Stimulated activated CD8-positive, alpha-beta memory T cell treated with anti-CD3 and anti-CD28 coated beads, Interleukin-4, amount 100 ng/mL, for 24 hours (primary cell): ENCODE measurements around the gene OR2A12.
"Not testable (repeated sequence)": the region's sequence is repeated elsewhere in the genome, so short reads cannot be mapped to it uniquely, and the experiment has no call there.

Experiments
- DNase-seq: peaks from one replicate; pipeline ENCODE4 v3.0.0-alpha.2; 2020; ENCODE audit warnings: low read depth

The OR2A12 gene

GRCh38 chr7:144085978-144086377 lies at the start of gene OR2A12:
TSS of gene OR2A12 (plus strand) at chr7:144086278. CDS start at chr7:144095108, 8,830 bp downstream.
- no peak for DNase-seq

- no peak for DNase-seq
These were observed 49.7 kb upstream of the OR2A12 start for GRCh38 chr7:144036302-144036885.

GRCh38 chr7:144037414-144038035 lies 48.6 kb upstream of the OR2A12 start:
- DNase-seq: no peak

GRCh38 chr7:144038887-144039286 lies 47.2 kb upstream of the OR2A12 start:
- DNase-seq: no peak

GRCh38 chr7:144048648-144049047 lies 37.4 kb upstream of the OR2A12 start, which contains the start of gene OR2A5:
TSS of gene OR2A5 (plus strand) at chr7:144048948. CDS start at chr7:144050402, 1,454 bp downstream.
- no peak for DNase-seq

- DNase-seq: no peak
These were observed 36.6 kb upstream of the OR2A12 start for GRCh38 chr7:144049491-144049890.

GRCh38 chr7:144050093-144050492 lies 36.0 kb upstream of the OR2A12 start:
- DNase-seq: no peak

- not testable (repeated sequence) for DNase-seq
These were observed 35.2 kb upstream of the OR2A12 start for GRCh38 chr7:144050884-144051283.

GRCh38 chr7:144057954-144058353 lies 28.1 kb upstream of the OR2A12 start:
- DNase-seq: no peak

- no peak for DNase-seq
These were observed 22.4 kb upstream of the OR2A12 start for GRCh38 chr7:144063710-144064109.

GRCh38 chr7:144069511-144069910 lies 16.6 kb upstream of the OR2A12 start, which contains the start of gene OR2A25:
TSS of gene OR2A25 (plus strand) at chr7:144069811. CDS start at chr7:144074220, 4,409 bp downstream.
- DNase-seq: no peak

GRCh38 chr7:144069953-144070352 lies 16.1 kb upstream of the OR2A12 start:
- DNase-seq: no peak

GRCh38 chr7:144074374-144074773 lies 11.7 kb upstream of the OR2A12 start:
- no peak for DNase-seq

GRCh38 chr7:144086730-144087129 lies 652 bp downstream of the OR2A12 start:
- DNase-seq: no peak

- no peak for DNase-seq
These were observed 1.2 kb downstream of the OR2A12 start for GRCh38 chr7:144087230-144087629.

- DNase-seq: no peak
These were observed 4.6 kb downstream of the OR2A12 start for GRCh38 chr7:144090667-144091066.

- DNase-seq: no peak
These were observed 12.7 kb downstream of the OR2A12 start for GRCh38 chr7:144098776-144099175.

GRCh38 chr7:144100607-144101006 lies 14.5 kb downstream of the OR2A12 start:
- no peak for DNase-seq

- DNase-seq: no peak
These were observed 16.0 kb downstream of the OR2A12 start for GRCh38 chr7:144102041-144102440.

- no peak for DNase-seq
These were observed 19.1 kb downstream of the OR2A12 start for GRCh38 chr7:144105211-144105610.

GRCh38 chr7:144109283-144109682 lies 23.2 kb downstream of the OR2A12 start, which contains the start of gene OR2A2:
TSS of gene OR2A2 (plus strand) at chr7:144109583. CDS start at chr7:144109583, 0 bp downstream.
- no peak for DNase-seq

- DNase-seq: no peak
These were observed 24.2 kb downstream of the OR2A12 start for GRCh38 chr7:144110272-144110671.

GRCh38 chr7:144113651-144114050 lies 27.6 kb downstream of the OR2A12 start:
- no peak for DNase-seq

- DNase-seq: no peak
These were observed 32.3 kb downstream of the OR2A12 start for GRCh38 chr7:144118341-144118740.
